Measurements from ENCODE around the gene BCAS2. TPM values are rescaled to one million over a fixed set of nuclear protein-coding genes. Genes with fewer than 3 reads are reported as not detected.

Gene BCAS2
- total and polyA plus RNA-seq, 11 donors: 18.6 to 44.4 (median 34.4) TPM

DNA sequence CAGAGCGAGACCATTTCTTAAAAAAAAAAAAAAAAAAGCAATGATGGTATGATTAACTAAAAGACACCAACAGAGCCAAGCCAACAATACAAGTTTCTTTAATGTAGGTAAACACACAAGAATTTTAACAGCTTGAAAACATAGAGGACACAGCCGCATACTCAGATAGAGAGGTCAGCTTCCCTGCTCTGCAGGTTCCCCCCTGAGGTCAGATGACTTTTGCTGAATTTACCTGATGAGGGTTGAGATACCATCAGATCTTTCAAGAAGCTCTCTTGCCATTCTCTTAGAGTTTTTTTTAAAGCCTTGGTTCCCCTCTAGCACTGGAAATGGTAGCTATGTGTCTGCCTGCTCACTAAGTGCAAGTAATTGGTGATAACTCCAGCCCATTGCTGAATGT lies 31.1 kb downstream of the BCAS2 start:
- no peak overlapping the region for H3K4me3 ChIP-seq
- no peak for ATAC-seq
- H3K27me3 ChIP-seq: no peaks in the 10 kb centered on the region
- H3K27ac ChIP-seq: no peak overlapping the region
- no peaks in the 10 kb centered on the region for H3K4me1 ChIP-seq
- DNase-seq: no peak
- no peaks in the 10 kb centered on the region for H3K36me3 ChIP-seq
- no peaks in the 10 kb centered on the region for H3K9me3 ChIP-seq
- intact Hi-C loops (cut with DNase I): loop anchor here in 3 of 10 donors (10.0 kb wide), 3 partner anchors 196 to 576 kb away; partner anchors contain the start of gene OLFML3 (in 1 of the 3)
- WGBS, 4 donors: 91 to 95% (median 93%) methylated on average over 2 of the region's 2 CpGs
- TF ChIP-seq, protein P1, sequence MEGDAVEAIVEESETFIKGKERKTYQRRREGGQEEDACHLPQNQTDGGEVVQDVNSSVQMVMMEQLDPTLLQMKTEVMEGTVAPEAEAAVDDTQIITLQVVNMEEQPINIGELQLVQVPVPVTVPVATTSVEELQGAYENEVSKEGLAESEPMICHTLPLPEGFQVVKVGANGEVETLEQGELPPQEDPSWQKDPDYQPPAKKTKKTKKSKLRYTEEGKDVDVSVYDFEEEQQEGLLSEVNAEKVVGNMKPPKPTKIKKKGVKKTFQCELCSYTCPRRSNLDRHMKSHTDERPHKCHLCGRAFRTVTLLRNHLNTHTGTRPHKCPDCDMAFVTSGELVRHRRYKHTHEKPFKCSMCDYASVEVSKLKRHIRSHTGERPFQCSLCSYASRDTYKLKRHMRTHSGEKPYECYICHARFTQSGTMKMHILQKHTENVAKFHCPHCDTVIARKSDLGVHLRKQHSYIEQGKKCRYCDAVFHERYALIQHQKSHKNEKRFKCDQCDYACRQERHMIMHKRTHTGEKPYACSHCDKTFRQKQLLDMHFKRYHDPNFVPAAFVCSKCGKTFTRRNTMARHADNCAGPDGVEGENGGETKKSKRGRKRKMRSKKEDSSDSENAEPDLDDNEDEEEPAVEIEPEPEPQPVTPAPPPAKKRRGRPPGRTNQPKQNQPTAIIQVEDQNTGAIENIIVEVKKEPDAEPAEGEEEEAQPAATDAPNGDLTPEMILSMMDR (IDR thresholded peaks at IDR 0.05): no peak
- no peak for TF ChIP-seq POLR2A (IDR thresholded peaks at IDR 0.05)

- H3K27me3 ChIP-seq: no peaks in the 10 kb centered on the region
- no peak overlapping the region for H3K4me3 ChIP-seq
- ATAC-seq (no peak), DNase-seq (no peak)
- WGBS, 4 donors: 59 to 68% (median 65%) methylated on average over 4 of the region's 4 CpGs
- H3K27ac ChIP-seq: no peak overlapping the region
- TF ChIP-seq, protein P1 (IDR thresholded peaks at IDR 0.05): no peak
- TF ChIP-seq POLR2A (IDR thresholded peaks at IDR 0.05): no peak
- no peaks in the 10 kb centered on the region for H3K4me1 ChIP-seq
- intact Hi-C loops (cut with DNase I): no loop called here
- no peaks in the 10 kb centered on the region for H3K36me3 ChIP-seq
- no peaks in the 10 kb centered on the region for H3K9me3 ChIP-seq
Observed at GRCh38 chr1:114549137-114549536, 32.3 kb downstream of the BCAS2 start.

- Histone ChIP-seq H3K27ac (no peak overlapping the region), H3K4me1 (no peaks in the 10 kb centered on the region), H3K9me3 (no peaks in the 10 kb centered on the region), H3K27me3 (no peaks in the 10 kb centered on the region), H3K4me3 (no peak overlapping the region), H3K36me3 (no peaks in the 10 kb centered on the region)
- WGBS, 4 donors: 70 to 92% (median 85%) methylated on average over 1 of the region's 1 CpG
- ATAC-seq (no peak), DNase-seq (no peak)
- intact Hi-C loops (cut with DNase I): no loop called here
- no peak for TF ChIP-seq POLR2A (IDR thresholded peaks at IDR 0.05)
- TF ChIP-seq, protein P1 (IDR thresholded peaks at IDR 0.05): no peak
Observed at GRCh38 chr1:114547076-114547475, 34.3 kb downstream of the BCAS2 start.

GRCh38 chr1:114545796-114546195 lies 35.6 kb downstream of the BCAS2 start:
- no peaks in the 10 kb centered on the region for H3K9me3 ChIP-seq
- WGBS, 4 donors: 87 to 94% (median 90%) methylated on average over 2 of the region's 2 CpGs
- ATAC-seq (no peak), DNase-seq (no peak)
- no peaks in the 10 kb centered on the region for H3K27me3 ChIP-seq
- intact Hi-C loops (cut with DNase I): no loop called here
- H3K27ac ChIP-seq: no peak overlapping the region
- no peaks in the 10 kb centered on the region for H3K36me3 ChIP-seq
- H3K4me1 ChIP-seq: no peaks in the 10 kb centered on the region
- no peak overlapping the region for H3K4me3 ChIP-seq
- no peak for TF ChIP-seq POLR2A (IDR thresholded peaks at IDR 0.05)
- TF ChIP-seq, protein P1 (IDR thresholded peaks at IDR 0.05): no peak

All from heart left ventricle (tissue), 16 donors.